ENCODE measurements around the gene PASD1.
"Not testable (repeated sequence)": the region's sequence is repeated elsewhere in the genome, so short reads cannot be mapped to it uniquely, and the experiment has no call there.

Gene PASD1

GRCh38 chrX:151563449-151563848, at the start of gene PASD1:
Gene PASD1 (plus strand): TSS chrX:151563675. CDS start chrX:151601554, 37,879 bp downstream.
- DNase-seq (ENCODE audit: low read depth in 2 of 2) = no peak

GRCh38 chrX:151515237-151515636, 48.2 kb upstream of the PASD1 start:
- DNase-seq (ENCODE audit: low read depth in 2 of 2) = no peak

- DNase-seq (ENCODE audit: low read depth in 2 of 2) = no peak
These were observed 46.8 kb upstream of the PASD1 start for GRCh38 chrX:151516538-151517187.

- DNase-seq (ENCODE audit: low read depth in 2 of 2) = no peak
These were observed 46.1 kb upstream of the PASD1 start for GRCh38 chrX:151517421-151517820.

GRCh38 chrX:151523351-151523750, 40.1 kb upstream of the PASD1 start:
- no peak for DNase-seq (ENCODE audit: low read depth in 2 of 2)

GRCh38 chrX:151536571-151536970, 26.9 kb upstream of the PASD1 start:
- DNase-seq (ENCODE audit: low read depth in 2 of 2) = no peak

- no peak for DNase-seq (ENCODE audit: low read depth in 2 of 2)
These were observed 25.9 kb upstream of the PASD1 start for GRCh38 chrX:151537572-151537971.

GRCh38 chrX:151538190-151539122, 25.0 kb upstream of the PASD1 start:
- no peak for DNase-seq (ENCODE audit: low read depth in 2 of 2)

- no peak for DNase-seq (ENCODE audit: low read depth in 2 of 2)
These were observed 19.8 kb upstream of the PASD1 start for GRCh38 chrX:151543706-151544105.

- DNase-seq (ENCODE audit: low read depth in 2 of 2) = not testable (repeated sequence)
These were observed 17.2 kb upstream of the PASD1 start for GRCh38 chrX:151546226-151546625.

- DNase-seq (ENCODE audit: low read depth in 2 of 2) = not testable (repeated sequence)
These were observed 12.3 kb upstream of the PASD1 start for GRCh38 chrX:151551176-151551575.

- no peak for DNase-seq (ENCODE audit: low read depth in 2 of 2)
These were observed 10.7 kb upstream of the PASD1 start for GRCh38 chrX:151552743-151553142.

GRCh38 chrX:151555301-151555700, 8.2 kb upstream of the PASD1 start:
- DNase-seq (ENCODE audit: low read depth in 2 of 2) = not testable (repeated sequence)

- not testable (repeated sequence) for DNase-seq (ENCODE audit: low read depth in 2 of 2)
These were observed 990 bp upstream of the PASD1 start for GRCh38 chrX:151562485-151562884.

- not testable (repeated sequence) for DNase-seq (ENCODE audit: low read depth in 2 of 2)
These were observed 472 bp upstream of the PASD1 start for GRCh38 chrX:151563003-151563402.

GRCh38 chrX:151564035-151564434, 560 bp downstream of the PASD1 start:
- no peak for DNase-seq (ENCODE audit: low read depth in 2 of 2)

- not testable (repeated sequence) for DNase-seq (ENCODE audit: low read depth in 2 of 2)
These were observed 3.4 kb downstream of the PASD1 start for GRCh38 chrX:151566872-151567271.

GRCh38 chrX:151570561-151570960, 7.1 kb downstream of the PASD1 start:
- no peak for DNase-seq (ENCODE audit: low read depth in 2 of 2)

GRCh38 chrX:151593384-151593783, 29.9 kb downstream of the PASD1 start:
- DNase-seq (ENCODE audit: low read depth in 2 of 2) = not testable (repeated sequence)

- no peak for DNase-seq (ENCODE audit: low read depth in 2 of 2)
These were observed 32.8 kb downstream of the PASD1 start for GRCh38 chrX:151596282-151596681.

- no peak for DNase-seq (ENCODE audit: low read depth in 2 of 2)
These were observed 41.5 kb downstream of the PASD1 start for GRCh38 chrX:151604931-151605330.

- DNase-seq (ENCODE audit: low read depth in 2 of 2) = no peak
These were observed 45.7 kb downstream of the PASD1 start for GRCh38 chrX:151609222-151609621.

GRCh38 chrX:151621422-151621821, 57.9 kb downstream of the PASD1 start:
- no peak for DNase-seq (ENCODE audit: low read depth in 2 of 2)
